HEK293 (cell line): Measurements from ENCODE around the gene VAV2.

Source experiments
- CTCF ChIA-PET: fragments of 350-600 bp; formaldehyde crosslinking; extraction: SDS; loops from one replicate; lab custom pipeline; 2021; ENCODE audit warnings: antibody characterized with exemption; lab: Yijun Ruan, JAX
- POLR2A ChIA-PET: fragments of 300-600 bp; formaldehyde crosslinking; extraction: SDS; loops from one replicate; lab custom pipeline; 2020; ENCODE audit warnings: antibody characterized with exemption, inconsistent platforms; lab: Yijun Ruan, JAX
- H3K27ac ChIP-seq: fragments of 200-500 bp; sonication (Bioruptor generic); 2 replicates; pipeline ENCODE4 v1.5.1; 2014; ENCODE audit warnings: low read depth, low read length, control low read depth, inconsistent platforms; ENCODE audit errors: extremely low read depth
- H3K36me3 ChIP-seq, 2 experiments: fragments of 200-500 bp in 1 of 2; sonication (Bioruptor generic) in 1 of 2; 1 replicate in 1 of 2; 2 replicates in 1 of 2; pipeline ENCODE4 v1.5.1; 2014 to 2017; ENCODE audit warnings: inconsistent platforms in 2 of 2, low read length in 2 of 2; ENCODE audit not compliant: control insufficient read depth in 2 of 2, insufficient read depth in 1 of 2
- H3K4me1 ChIP-seq: fragments of 200-500 bp; sonication (Bioruptor generic); 2 replicates; pipeline ENCODE4 v1.5.1; 2014; ENCODE audit warnings: mild to moderate bottlenecking, low read length, inconsistent platforms; ENCODE audit not compliant: control insufficient read depth, insufficient read depth
- H3K4me3 ChIP-seq: 2 replicates; pipeline ENCODE4 v1.5.1; 2011; ENCODE audit warnings: low read depth, mild to moderate bottlenecking, control low read depth, low read length, moderate library complexity
- H3K9me3 ChIP-seq: fragments of 200-500 bp; sonication (Bioruptor generic); 2 replicates; pipeline ENCODE4 v1.5.1; 2014; ENCODE audit warnings: low read depth, low read length, inconsistent platforms; ENCODE audit not compliant: control insufficient read depth, insufficient read depth
- KLF1 ChIP-seq: fragments of 450-650 bp; formaldehyde crosslinking; IDR thresholded peaks from 2 replicates; pipeline ENCODE4 v1.5.1; 2016; ENCODE audit warnings: missing biosample characterization, missing genetic modification characterization
- PATZ1 ChIP-seq: fragments of 450-650 bp; formaldehyde crosslinking; IDR thresholded peaks from 2 replicates; pipeline ENCODE4 v1.5.1; 2016; ENCODE audit warnings: missing biosample characterization, missing genetic modification characterization
- SCRT2 ChIP-seq: fragments of 450-650 bp; formaldehyde crosslinking; IDR thresholded peaks from 2 replicates; pipeline ENCODE4 v1.5.1; 2016; ENCODE audit warnings: missing biosample characterization, missing genetic modification characterization
- ZBTB17 ChIP-seq: fragments of 450-650 bp; formaldehyde crosslinking; IDR thresholded peaks from 2 replicates; pipeline ENCODE4 v1.5.1; 2016; ENCODE audit warnings: missing biosample characterization, missing genetic modification characterization
- ZBTB48 ChIP-seq: fragments of 450-650 bp; formaldehyde crosslinking; IDR thresholded peaks from 2 replicates; pipeline ENCODE4 v1.5.1; 2016; ENCODE audit warnings: missing biosample characterization, missing genetic modification characterization
- ZBTB6 ChIP-seq: fragments of 450-650 bp; formaldehyde crosslinking; IDR thresholded peaks from 2 replicates; pipeline ENCODE4 v1.5.1; 2017; ENCODE audit warnings: missing biosample characterization, missing genetic modification characterization
- ZBTB7A ChIP-seq: fragments of 450-650 bp; formaldehyde crosslinking; IDR thresholded peaks from 2 replicates; pipeline ENCODE4 v1.5.1; 2016; ENCODE audit warnings: low read depth, missing biosample characterization, missing genetic modification characterization
- ZFP41 ChIP-seq: fragments of 450-650 bp; formaldehyde crosslinking; IDR thresholded peaks from 2 replicates; pipeline ENCODE4 v1.5.1; 2016; ENCODE audit warnings: missing biosample characterization, missing genetic modification characterization, borderline replicate concordance
- ZIC2 ChIP-seq: fragments of 450-650 bp; formaldehyde crosslinking; IDR thresholded peaks from 2 replicates; pipeline ENCODE4 v1.5.1; 2016; ENCODE audit warnings: missing biosample characterization, missing genetic modification characterization
- ZNF239 ChIP-seq: fragments of 450-650 bp; formaldehyde crosslinking; IDR thresholded peaks from 2 replicates; pipeline ENCODE4 v1.5.1; 2016; ENCODE audit warnings: missing biosample characterization, missing genetic modification characterization
- ZNF280C ChIP-seq: fragments of 450-650 bp; formaldehyde crosslinking; IDR thresholded peaks from 2 replicates; pipeline ENCODE4 v1.5.1; 2016; ENCODE audit warnings: missing biosample characterization, missing genetic modification characterization
- ZNF362 ChIP-seq: fragments of 450-650 bp; formaldehyde crosslinking; IDR thresholded peaks from 2 replicates; pipeline ENCODE4 v1.5.1; 2016; ENCODE audit warnings: missing biosample characterization, missing genetic modification characterization
- ZNF433 ChIP-seq: fragments of 450-650 bp; formaldehyde crosslinking; IDR thresholded peaks from 2 replicates; pipeline ENCODE4 v1.5.1; 2016; ENCODE audit warnings: missing biosample characterization, missing genetic modification characterization, low read depth
- ZNF530 ChIP-seq: fragments of 450-650 bp; formaldehyde crosslinking; IDR thresholded peaks from 2 replicates; pipeline ENCODE4 v1.5.1; 2016; ENCODE audit warnings: low read depth, missing biosample characterization, missing genetic modification characterization
- ZNF548 ChIP-seq: fragments of 450-650 bp; formaldehyde crosslinking; IDR thresholded peaks from 2 replicates; pipeline ENCODE4 v1.5.1; 2016; ENCODE audit warnings: missing biosample characterization, missing genetic modification characterization
- ZNF747 ChIP-seq: fragments of 450-650 bp; formaldehyde crosslinking; IDR thresholded peaks from 2 replicates; pipeline ENCODE4 v1.5.1; 2016; ENCODE audit warnings: missing biosample characterization, missing genetic modification characterization
- TF ChIP-seq, protein P1 (sequence below): fragments of 450-650 bp; formaldehyde crosslinking; IDR thresholded peaks from 2 replicates; pipeline ENCODE4 v1.5.1; 2016; ENCODE audit warnings: missing biosample characterization, missing genetic modification characterization
- TF ChIP-seq, protein P2 (sequence below): fragments of 450-650 bp; formaldehyde crosslinking; IDR thresholded peaks from 2 replicates; pipeline ENCODE4 v1.5.1; 2016; ENCODE audit warnings: missing biosample characterization, missing genetic modification characterization

Gene VAV2

DNA sequence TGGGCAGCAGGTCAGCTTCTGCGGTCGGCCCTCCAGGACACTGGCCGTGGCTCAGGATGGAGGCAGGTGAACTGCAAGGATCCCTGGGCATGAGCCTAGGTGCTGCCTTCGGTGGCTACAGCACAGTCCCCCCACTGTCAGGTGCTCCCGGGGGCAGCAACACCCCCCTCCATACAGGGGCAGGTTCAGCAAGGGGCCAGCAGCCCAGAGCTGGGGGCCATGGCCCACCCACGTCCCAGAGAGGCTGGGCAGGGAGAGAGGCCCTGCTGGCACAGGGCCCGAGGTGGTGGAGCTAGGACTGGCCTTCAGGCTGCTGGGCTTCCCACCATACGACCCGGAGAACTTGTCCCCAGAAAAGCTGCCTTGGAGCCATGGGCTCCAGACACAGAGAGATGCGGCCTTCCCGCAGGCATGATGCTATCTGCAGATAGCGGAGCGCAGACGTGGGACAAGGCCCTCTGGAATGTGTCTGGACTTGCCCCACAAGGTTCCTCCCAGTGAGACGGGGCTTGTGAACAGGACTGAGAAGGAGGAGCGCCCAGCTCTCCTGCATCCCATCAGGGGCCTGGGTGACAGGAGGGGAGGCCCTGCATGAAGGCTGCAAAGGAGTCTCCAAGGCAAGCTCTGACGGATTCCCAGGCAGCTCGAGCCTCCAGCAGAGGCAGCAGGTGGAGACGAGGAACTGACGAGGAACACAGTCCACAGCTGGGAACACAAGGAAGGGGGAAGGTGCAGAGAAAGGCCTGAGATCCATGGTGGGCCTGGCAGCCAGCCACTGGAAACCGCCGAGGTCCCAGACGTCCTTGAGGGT lies 111.1 kb downstream of the VAV2 start:
- ChIA-PET CTCF (interaction anchor here (0.6 to 0.7 kb wide), 2 partner anchors 45 to 1314 kb away, joined by 3 read pairs; no protein-coding TSS in a partner anchor), POLR2A (no interaction called here)
- TF ChIP-seq, protein P1, sequence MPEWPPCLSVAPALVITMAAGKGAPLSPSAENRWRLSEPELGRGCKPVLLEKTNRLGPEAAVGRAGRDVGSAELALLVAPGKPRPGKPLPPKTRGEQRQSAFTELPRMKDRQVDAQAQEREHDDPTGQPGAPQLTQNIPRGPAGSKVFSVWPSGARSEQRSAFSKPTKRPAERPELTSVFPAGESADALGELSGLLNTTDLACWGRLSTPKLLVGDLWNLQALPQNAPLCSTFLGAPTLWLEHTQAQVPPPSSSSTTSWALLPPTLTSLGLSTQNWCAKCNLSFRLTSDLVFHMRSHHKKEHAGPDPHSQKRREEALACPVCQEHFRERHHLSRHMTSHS (tag by site-specific recombination) = no peak
- TF ChIP-seq ZNF530 (tag by site-specific recombination) (no peak), SCRT2 (tag by site-specific recombination) (0 out of 2 replicates have a peak, but pooled peaks have one; percentile 9), ZNF239 (tag by site-specific recombination) (no peak), ZNF433 (no peak), KLF1 (tag by site-specific recombination) (no peak), ZBTB7A (tag by site-specific recombination) (no peak), ZNF747 (no peak), ZIC2 (tag by site-specific recombination) (peak; percentile 85), ZBTB17 (peak; percentile 91), ZFP41 (tag by site-specific recombination) (no peak), ZNF548 (tag by site-specific recombination) (no peak), ZBTB48 (peak; percentile 36; the same call in 1 of the 2 replicates), ZBTB6 (0 out of 2 replicates have a peak, but pooled peaks have one; percentile 54), PATZ1 (tag by site-specific recombination) (no peak), ZNF362 (tag by site-specific recombination) (no peak), ZNF280C (tag by site-specific recombination) (no peak)
- TF ChIP-seq, protein P2, sequence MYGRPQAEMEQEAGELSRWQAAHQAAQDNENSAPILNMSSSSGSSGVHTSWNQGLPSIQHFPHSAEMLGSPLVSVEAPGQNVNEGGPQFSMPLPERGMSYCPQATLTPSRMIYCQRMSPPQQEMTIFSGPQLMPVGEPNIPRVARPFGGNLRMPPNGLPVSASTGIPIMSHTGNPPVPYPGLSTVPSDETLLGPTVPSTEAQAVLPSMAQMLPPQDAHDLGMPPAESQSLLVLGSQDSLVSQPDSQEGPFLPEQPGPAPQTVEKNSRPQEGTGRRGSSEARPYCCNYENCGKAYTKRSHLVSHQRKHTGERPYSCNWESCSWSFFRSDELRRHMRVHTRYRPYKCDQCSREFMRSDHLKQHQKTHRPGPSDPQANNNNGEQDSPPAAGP (tag by site-specific recombination) = no peak
- no peaks in the 10 kb centered on the region for H3K4me1 ChIP-seq
- H3K4me3 ChIP-seq = no peak overlapping the region
- H3K36me3 ChIP-seq = no peaks in the 10 kb centered on the region
- H3K27ac ChIP-seq = peak overlapping the region; percentile 64
- no peaks in the 10 kb centered on the region for H3K9me3 ChIP-seq
